K562 (cell line): ENCODE measurements around the gene NARF. TPM values are rescaled to one million over a fixed set of nuclear protein-coding genes. Genes with fewer than 3 reads are reported as not detected.
A peak's percentile ranks its signal among the peaks of the same experiment; 100 is the strongest.

Source experiments
- BACH1 ChIP-seq: fragments of 200-800 bp; sonication (Bioruptor generic); IDR thresholded peaks from 2 replicates; pipeline ENCODE4 v1.6.1; 2016; ENCODE audit warnings: missing genetic modification characterization, missing compliant biosample characterization
- BRD4 ChIP-seq: fragments of 200-600 bp; sonication (generic); IDR thresholded peaks from 2 replicates; pipeline ENCODE4 v1.6.1; 2017; ENCODE audit warnings: inconsistent platforms
- ELF4 ChIP-seq: fragments of 450-650 bp; formaldehyde crosslinking; IDR thresholded peaks from 2 replicates; pipeline ENCODE4 v1.4.0; 2022; ENCODE audit warnings: missing genetic modification characterization
- ETV1 ChIP-seq: fragments of 450-650 bp; conservative IDR thresholded peaks from 2 replicates; pipeline ENCODE4 v1.6.1; 2016; ENCODE audit warnings: missing genetic modification characterization, control low read depth, low read depth, missing compliant biosample characterization
- RAD51 ChIP-seq: fragments of 450-650 bp; IDR thresholded peaks from 2 replicates; pipeline ENCODE4 v1.7.1; 2016; ENCODE audit warnings: low read depth, mild to moderate bottlenecking, borderline replicate concordance
- SAP30 ChIP-seq: fragments of 200-600 bp; sonication (generic); IDR thresholded peaks from 2 replicates; pipeline ENCODE4 v1.6.1; 2012; ENCODE audit warnings: borderline replicate concordance, low read depth, mild to moderate bottlenecking, moderate library complexity, low read length, control low read depth, inconsistent platforms; ENCODE audit not compliant: insufficient read depth, poor library complexity, severe bottlenecking
- XRCC5 ChIP-seq: fragments of 200-400 bp; formaldehyde crosslinking; IDR thresholded peaks from 2 replicates; pipeline ENCODE4 v1.6.1; 2017; ENCODE audit warnings: low read depth, mild to moderate bottlenecking, low read length
- polyA plus RNA-seq, 8 experiments: library from polyadenylated mRNA; depleted of rRNA in 4 of 8; stranded (reverse) in 5 of 8; unstranded in 3 of 8; fragments of >200 nt; fragmentation: Nextera tagmentation in 2 of 8; fragmentation: Illumina TruSeq in 1 of 8; extraction: Ambion mirVana in 2 of 8; extraction: Trizol in 1 of 8; gene quantifications; 2 replicates each; pipeline versions ENCODE4 v1.2.1 to v1.2.3, GENCODE V29; 2011 to 2014; ENCODE audit warnings: inconsistent platforms in 1 of 8, missing spikeins in 1 of 8
- total RNA-seq, 7 experiments: library from RNA; depleted of rRNA in 6 of 7; stranded (reverse); fragments of >200 nt in 6 of 7; fragmentation: Illumina TruSeq in 2 of 7; extraction: Trizol in 2 of 7; gene quantifications; 2 replicates each; pipeline versions ENCODE4 v1.2.1 to v1.2.3, GENCODE V29; 2011 to 2021; ENCODE audit warnings: low replicate concordance in 1 of 7
- TF ChIP-seq, protein P1 (sequence below), 2 experiments: fragments of 450-650 bp; formaldehyde crosslinking in 1 of 2; IDR thresholded peaks; 2 replicates each; pipeline versions ENCODE4 v1.4.0 to v1.6.1; 2014 to 2020; ENCODE audit warnings: mild to moderate bottlenecking in 2 of 2, borderline replicate concordance in 1 of 2, low read depth in 1 of 2
- TF ChIP-seq, protein P2 (sequence below): sonication (generic); formaldehyde crosslinking; IDR thresholded peaks from 2 replicates; pipeline ENCODE4 v1.5.0; 2020; ENCODE audit warnings: missing genetic modification reagents
- TF ChIP-seq, protein P3 (sequence below): sonication (generic); formaldehyde crosslinking; IDR thresholded peaks from 2 replicates; pipeline ENCODE4 v1.8.0; 2022; ENCODE audit warnings: mild to moderate bottlenecking, low read depth, missing genetic modification reagents
- TF ChIP-seq, protein P4 (sequence below), 2 experiments: fragments of 200-800 bp in 1 of 2; sonication (Bioruptor generic) in 1 of 2; sonication (generic) in 1 of 2; formaldehyde crosslinking in 1 of 2; IDR thresholded peaks in 1 of 2; conservative IDR thresholded peaks in 1 of 2; 2 replicates each; pipeline versions ENCODE4 v1.5.0 to v1.6.1; 2016 to 2020; ENCODE audit warnings: missing compliant biosample characterization in 1 of 2, missing genetic modification characterization in 1 of 2, missing genetic modification reagents in 1 of 2

NARF gene
- total and polyA plus RNA-seq, 9 of the 15 experiments (the other 6 are each of a cell fraction or from before 2014, with no cell fraction given) = 60.4 to 423 (median 132) TPM

DNA sequence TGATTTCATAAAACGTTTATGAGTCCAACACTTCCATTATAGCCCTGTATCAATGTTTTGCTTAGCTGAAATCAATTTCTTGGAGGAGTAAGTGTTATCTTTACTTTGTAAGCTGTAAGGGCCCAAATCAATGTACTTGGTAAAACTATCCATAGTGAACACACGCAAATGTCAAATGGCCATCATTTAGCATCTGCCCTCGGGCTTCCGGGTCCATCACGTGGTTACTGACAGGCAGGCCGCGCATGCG is 687 bp upstream of the NARF start (continued):
- TF ChIP-seq, protein P1, sequence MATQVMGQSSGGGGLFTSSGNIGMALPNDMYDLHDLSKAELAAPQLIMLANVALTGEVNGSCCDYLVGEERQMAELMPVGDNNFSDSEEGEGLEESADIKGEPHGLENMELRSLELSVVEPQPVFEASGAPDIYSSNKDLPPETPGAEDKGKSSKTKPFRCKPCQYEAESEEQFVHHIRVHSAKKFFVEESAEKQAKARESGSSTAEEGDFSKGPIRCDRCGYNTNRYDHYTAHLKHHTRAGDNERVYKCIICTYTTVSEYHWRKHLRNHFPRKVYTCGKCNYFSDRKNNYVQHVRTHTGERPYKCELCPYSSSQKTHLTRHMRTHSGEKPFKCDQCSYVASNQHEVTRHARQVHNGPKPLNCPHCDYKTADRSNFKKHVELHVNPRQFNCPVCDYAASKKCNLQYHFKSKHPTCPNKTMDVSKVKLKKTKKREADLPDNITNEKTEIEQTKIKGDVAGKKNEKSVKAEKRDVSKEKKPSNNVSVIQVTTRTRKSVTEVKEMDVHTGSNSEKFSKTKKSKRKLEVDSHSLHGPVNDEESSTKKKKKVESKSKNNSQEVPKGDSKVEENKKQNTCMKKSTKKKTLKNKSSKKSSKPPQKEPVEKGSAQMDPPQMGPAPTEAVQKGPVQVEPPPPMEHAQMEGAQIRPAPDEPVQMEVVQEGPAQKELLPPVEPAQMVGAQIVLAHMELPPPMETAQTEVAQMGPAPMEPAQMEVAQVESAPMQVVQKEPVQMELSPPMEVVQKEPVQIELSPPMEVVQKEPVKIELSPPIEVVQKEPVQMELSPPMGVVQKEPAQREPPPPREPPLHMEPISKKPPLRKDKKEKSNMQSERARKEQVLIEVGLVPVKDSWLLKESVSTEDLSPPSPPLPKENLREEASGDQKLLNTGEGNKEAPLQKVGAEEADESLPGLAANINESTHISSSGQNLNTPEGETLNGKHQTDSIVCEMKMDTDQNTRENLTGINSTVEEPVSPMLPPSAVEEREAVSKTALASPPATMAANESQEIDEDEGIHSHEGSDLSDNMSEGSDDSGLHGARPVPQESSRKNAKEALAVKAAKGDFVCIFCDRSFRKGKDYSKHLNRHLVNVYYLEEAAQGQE (IDR thresholded peaks at IDR 0.05; ENCODE audit: borderline replicate concordance) = peak; percentile 76; the same call in 1 of the 2 replicates
- TF ChIP-seq, protein P1 (CRISPR knock-in tag; IDR thresholded peaks at IDR 0.05; ENCODE audit: low read depth) = no peak
- TF ChIP-seq, protein P2, sequence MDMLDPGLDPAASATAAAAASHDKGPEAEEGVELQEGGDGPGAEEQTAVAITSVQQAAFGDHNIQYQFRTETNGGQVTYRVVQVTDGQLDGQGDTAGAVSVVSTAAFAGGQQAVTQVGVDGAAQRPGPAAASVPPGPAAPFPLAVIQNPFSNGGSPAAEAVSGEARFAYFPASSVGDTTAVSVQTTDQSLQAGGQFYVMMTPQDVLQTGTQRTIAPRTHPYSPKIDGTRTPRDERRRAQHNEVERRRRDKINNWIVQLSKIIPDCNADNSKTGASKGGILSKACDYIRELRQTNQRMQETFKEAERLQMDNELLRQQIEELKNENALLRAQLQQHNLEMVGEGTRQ (CRISPR knock-in tag) = peak; percentile 98
- TF ChIP-seq, protein P3, sequence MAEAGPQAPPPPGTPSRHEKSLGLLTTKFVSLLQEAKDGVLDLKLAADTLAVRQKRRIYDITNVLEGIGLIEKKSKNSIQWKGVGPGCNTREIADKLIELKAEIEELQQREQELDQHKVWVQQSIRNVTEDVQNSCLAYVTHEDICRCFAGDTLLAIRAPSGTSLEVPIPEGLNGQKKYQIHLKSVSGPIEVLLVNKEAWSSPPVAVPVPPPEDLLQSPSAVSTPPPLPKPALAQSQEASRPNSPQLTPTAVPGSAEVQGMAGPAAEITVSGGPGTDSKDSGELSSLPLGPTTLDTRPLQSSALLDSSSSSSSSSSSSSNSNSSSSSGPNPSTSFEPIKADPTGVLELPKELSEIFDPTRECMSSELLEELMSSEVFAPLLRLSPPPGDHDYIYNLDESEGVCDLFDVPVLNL (CRISPR knock-in tag) = no peak
- 0 out of 2 replicates have a peak, but pooled peaks have one; percentile 3 for TF ChIP-seq BACH1 (tag)
- TF ChIP-seq ELF4 = peak; percentile 39; the same call in 1 of the 2 replicates
- TF ChIP-seq XRCC5 = no peak
- TF ChIP-seq RAD51 = peak; percentile 96
- TF ChIP-seq, protein P4, sequence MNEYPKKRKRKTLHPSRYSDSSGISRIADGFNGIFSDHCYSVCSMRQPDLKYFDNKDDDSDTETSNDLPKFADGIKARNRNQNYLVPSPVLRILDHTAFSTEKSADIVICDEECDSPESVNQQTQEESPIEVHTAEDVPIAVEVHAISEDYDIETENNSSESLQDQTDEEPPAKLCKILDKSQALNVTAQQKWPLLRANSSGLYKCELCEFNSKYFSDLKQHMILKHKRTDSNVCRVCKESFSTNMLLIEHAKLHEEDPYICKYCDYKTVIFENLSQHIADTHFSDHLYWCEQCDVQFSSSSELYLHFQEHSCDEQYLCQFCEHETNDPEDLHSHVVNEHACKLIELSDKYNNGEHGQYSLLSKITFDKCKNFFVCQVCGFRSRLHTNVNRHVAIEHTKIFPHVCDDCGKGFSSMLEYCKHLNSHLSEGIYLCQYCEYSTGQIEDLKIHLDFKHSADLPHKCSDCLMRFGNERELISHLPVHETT (CRISPR knock-in tag; conservative IDR thresholded peaks at IDR 0.05 in 1 of 2, IDR thresholded peaks at IDR 0.05 in 1 of 2) = no peak
- peak; percentile 54 for TF ChIP-seq SAP30
- TF ChIP-seq BRD4 = peak; percentile 65; the same call in 1 of the 2 replicates
- peak; percentile 63 for TF ChIP-seq ETV1 (tag)
